ENCODE measurements around the gene SPNS2. TPM values are rescaled to one million over a fixed set of nuclear protein-coding genes. Genes with fewer than 3 reads are reported as not detected.

SPNS2 gene
- total and polyA plus RNA-seq, 4 donors, result 4.0 to 9.0 (median 5.2) TPM

DNA sequence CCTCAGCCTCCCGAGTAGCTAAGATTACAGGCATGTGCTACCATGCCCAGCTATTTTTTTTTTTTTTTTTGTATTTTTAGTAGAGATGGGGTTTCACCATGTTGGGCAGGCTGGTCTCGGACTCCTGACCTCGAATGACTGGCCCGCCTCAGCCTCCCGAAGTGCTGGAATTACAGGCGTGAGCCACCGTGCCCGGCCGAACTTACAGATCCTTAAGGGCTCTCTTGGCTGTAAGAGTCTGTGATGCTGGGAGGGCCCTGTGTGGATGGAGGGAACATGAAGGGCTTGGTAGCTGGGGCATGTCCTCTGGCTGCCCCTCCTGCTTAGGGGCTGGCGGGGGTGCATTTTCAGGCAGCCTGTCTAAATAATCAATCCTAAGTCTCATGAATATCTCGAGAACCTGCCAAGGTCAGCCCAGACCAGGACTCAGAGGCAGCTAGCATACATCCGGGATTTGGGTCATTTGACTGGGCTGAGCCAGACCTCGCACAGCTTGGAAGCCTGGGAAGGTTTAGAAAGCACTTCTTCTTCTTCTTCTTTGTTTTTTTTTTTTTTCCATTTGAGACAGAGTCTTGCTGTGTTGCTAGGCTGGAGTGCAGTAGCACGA is 47.9 kb upstream of the SPNS2 start:
- H3K4me3 ChIP-seq (ENCODE audit: low read depth in 1 of 3, low read length in 3 of 3), result no peak overlapping the region
- H3K9me3 ChIP-seq (ENCODE audit: control insufficient read depth in 4 of 4, low read length in 3 of 4), result no peaks in the 10 kb centered on the region
- no peaks in the 10 kb centered on the region for H3K36me3 ChIP-seq (ENCODE audit: control insufficient read depth in 4 of 4, insufficient read depth in 3 of 4, low read depth in 1 of 4, low read length in 3 of 4)
- H3K27me3 ChIP-seq (ENCODE audit: control insufficient read depth in 4 of 4, insufficient read depth in 4 of 4, low read length in 3 of 4), result no peaks in the 10 kb centered on the region
- WGBS, result 89% methylated on average over 14 of the region's 14 CpGs
- DNase-seq (ENCODE audit: low spot score), result no peak
- TF ChIP-seq RXRA (IDR thresholded peaks at IDR 0.05) (no peak), FOXA1 (IDR thresholded peaks at IDR 0.05) (no peak), RAD21 (IDR thresholded peaks at IDR 0.05) (no peak), GABPA (IDR thresholded peaks at IDR 0.05 in 1 of 2, conservative IDR thresholded peaks at IDR 0.05 in 1 of 2) (no peak), YY1 (IDR thresholded peaks at IDR 0.05) (no peak), REST (IDR thresholded peaks at IDR 0.05) (no peak), HNF4G (IDR thresholded peaks at IDR 0.05) (no peak), SP1 (IDR thresholded peaks at IDR 0.05) (no peak), FOXA2 (IDR thresholded peaks at IDR 0.05) (no peak)
- peaks cover 3 to 18% (median 8%) of the 10 kb centered on the region in 4 donors for H3K4me1 ChIP-seq (ENCODE audit: control insufficient read depth in 4 of 4, insufficient read depth in 4 of 4, low read length in 3 of 4)
- no peak overlapping the region for H3K9ac ChIP-seq (ENCODE audit: low read depth in 1 of 2, low read length in 2 of 2)
- H3K27ac ChIP-seq (ENCODE audit: low read depth in 1 of 2, low read length in 2 of 2), result no peak overlapping the region

- peaks cover 3 to 15% (median 8%) of the 10 kb centered on the region in 4 donors for H3K4me1 ChIP-seq (ENCODE audit: control insufficient read depth in 4 of 4, insufficient read depth in 4 of 4, low read length in 3 of 4)
- H3K27me3 ChIP-seq (ENCODE audit: control insufficient read depth in 4 of 4, insufficient read depth in 4 of 4, low read length in 3 of 4), result no peaks in the 10 kb centered on the region
- no peaks in the 10 kb centered on the region for H3K36me3 ChIP-seq (ENCODE audit: control insufficient read depth in 4 of 4, insufficient read depth in 3 of 4, low read depth in 1 of 4, low read length in 3 of 4)
- DNase-seq (ENCODE audit: low spot score), result peak; percentile 36
- no peak overlapping the region for H3K4me3 ChIP-seq (ENCODE audit: low read depth in 1 of 3, low read length in 3 of 3)
- 71% methylated on average over 9 of the region's 9 CpGs for WGBS
- H3K9ac ChIP-seq (ENCODE audit: low read depth in 1 of 2, low read length in 2 of 2), result no peak overlapping the region
- TF ChIP-seq, protein P1, sequence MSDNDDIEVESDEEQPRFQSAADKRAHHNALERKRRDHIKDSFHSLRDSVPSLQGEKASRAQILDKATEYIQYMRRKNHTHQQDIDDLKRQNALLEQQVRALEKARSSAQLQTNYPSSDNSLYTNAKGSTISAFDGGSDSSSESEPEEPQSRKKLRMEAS (IDR thresholded peaks at IDR 0.05), result peak; percentile 76
- TF ChIP-seq HNF4G (IDR thresholded peaks at IDR 0.05), result peak; percentile 81
- peak; percentile 23 to 67 for TF ChIP-seq RXRA (IDR thresholded peaks at IDR 0.05)
- TF ChIP-seq SP1 (IDR thresholded peaks at IDR 0.05), result peak; percentile 88
- TF ChIP-seq RAD21 (IDR thresholded peaks at IDR 0.05), result peak in 1 of 2 donors; percentile 52
- peak; percentile 97 for TF ChIP-seq FOXA1 (IDR thresholded peaks at IDR 0.05)
- TF ChIP-seq CTCF (IDR thresholded peaks at IDR 0.05; ENCODE audit: low read depth, low read length, missing input control), result no peak
- peak; percentile 98 for TF ChIP-seq FOXA2 (IDR thresholded peaks at IDR 0.05)
- TF ChIP-seq EGR1 (IDR thresholded peaks at IDR 0.05; ENCODE audit: low read depth in 2 of 2), result no peak
- peak; percentile 78 for TF ChIP-seq REST (IDR thresholded peaks at IDR 0.05)
- TF ChIP-seq YY1 (IDR thresholded peaks at IDR 0.05), result peak; percentile 69
- TF ChIP-seq HNF4A (conservative IDR thresholded peaks at IDR 0.05), result peak; percentile 94 to 96
- no peak for TF ChIP-seq TAF1 (conservative IDR thresholded peaks at IDR 0.05)
- TF ChIP-seq GABPA (IDR thresholded peaks at IDR 0.05 in 1 of 2, conservative IDR thresholded peaks at IDR 0.05 in 1 of 2), result no peak
- no peak for TF ChIP-seq JUND (IDR thresholded peaks at IDR 0.05)
- TF ChIP-seq NR2F2 (IDR thresholded peaks at IDR 0.05), result no peak
- TF ChIP-seq, protein P2, sequence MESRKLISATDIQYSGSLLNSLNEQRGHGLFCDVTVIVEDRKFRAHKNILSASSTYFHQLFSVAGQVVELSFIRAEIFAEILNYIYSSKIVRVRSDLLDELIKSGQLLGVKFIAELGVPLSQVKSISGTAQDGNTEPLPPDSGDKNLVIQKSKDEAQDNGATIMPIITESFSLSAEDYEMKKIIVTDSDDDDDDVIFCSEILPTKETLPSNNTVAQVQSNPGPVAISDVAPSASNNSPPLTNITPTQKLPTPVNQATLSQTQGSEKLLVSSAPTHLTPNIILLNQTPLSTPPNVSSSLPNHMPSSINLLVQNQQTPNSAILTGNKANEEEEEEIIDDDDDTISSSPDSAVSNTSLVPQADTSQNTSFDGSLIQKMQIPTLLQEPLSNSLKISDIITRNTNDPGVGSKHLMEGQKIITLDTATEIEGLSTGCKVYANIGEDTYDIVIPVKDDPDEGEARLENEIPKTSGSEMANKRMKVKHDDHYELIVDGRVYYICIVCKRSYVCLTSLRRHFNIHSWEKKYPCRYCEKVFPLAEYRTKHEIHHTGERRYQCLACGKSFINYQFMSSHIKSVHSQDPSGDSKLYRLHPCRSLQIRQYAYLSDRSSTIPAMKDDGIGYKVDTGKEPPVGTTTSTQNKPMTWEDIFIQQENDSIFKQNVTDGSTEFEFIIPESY (IDR thresholded peaks at IDR 0.05), result no peak
- TF ChIP-seq, protein P3, sequence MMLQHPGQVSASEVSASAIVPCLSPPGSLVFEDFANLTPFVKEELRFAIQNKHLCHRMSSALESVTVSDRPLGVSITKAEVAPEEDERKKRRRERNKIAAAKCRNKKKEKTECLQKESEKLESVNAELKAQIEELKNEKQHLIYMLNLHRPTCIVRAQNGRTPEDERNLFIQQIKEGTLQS (IDR thresholded peaks at IDR 0.05), result no peak
- H3K27ac ChIP-seq (ENCODE audit: low read depth in 1 of 2, low read length in 2 of 2), result peak overlapping the region in 1 of 2 donors; percentile 9
- H3K9me3 ChIP-seq (ENCODE audit: control insufficient read depth in 4 of 4, low read length in 3 of 4), result no peaks in the 10 kb centered on the region
Measured at GRCh38 chr17:4453812-4454591, 44.7 kb upstream of the SPNS2 start.

Data from liver (tissue), 9 donors.